Stromal cell of bone marrow (primary cell): ENCODE results near the gene CCDC154.

Source experiments
- DNase-seq: peaks from one replicate; pipeline ENCODE4 v3.0.0-alpha.2; 2012; ENCODE audit warnings: low read depth

The CCDC154 gene

DNA sequence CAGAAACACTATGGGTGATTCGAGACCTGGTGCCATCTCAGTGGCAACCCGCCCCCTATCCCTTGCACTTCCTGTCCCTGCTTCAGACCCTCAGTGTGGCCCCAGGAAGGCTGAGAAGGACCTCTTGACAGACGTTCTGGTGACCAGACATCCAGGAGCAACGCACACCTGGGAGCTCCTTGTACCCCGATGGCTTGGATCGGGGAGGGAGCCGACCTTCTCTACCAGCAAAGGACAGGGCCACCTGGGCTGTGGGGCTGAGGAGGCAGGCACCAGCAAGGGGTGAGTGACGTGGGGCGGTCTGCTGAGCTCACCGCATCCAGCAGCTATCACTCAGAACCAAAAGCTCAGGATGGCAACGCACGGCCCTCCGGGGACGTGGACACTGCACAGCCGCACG, 57.0 kb downstream of the CCDC154 start:
- no peak for DNase-seq

DNA sequence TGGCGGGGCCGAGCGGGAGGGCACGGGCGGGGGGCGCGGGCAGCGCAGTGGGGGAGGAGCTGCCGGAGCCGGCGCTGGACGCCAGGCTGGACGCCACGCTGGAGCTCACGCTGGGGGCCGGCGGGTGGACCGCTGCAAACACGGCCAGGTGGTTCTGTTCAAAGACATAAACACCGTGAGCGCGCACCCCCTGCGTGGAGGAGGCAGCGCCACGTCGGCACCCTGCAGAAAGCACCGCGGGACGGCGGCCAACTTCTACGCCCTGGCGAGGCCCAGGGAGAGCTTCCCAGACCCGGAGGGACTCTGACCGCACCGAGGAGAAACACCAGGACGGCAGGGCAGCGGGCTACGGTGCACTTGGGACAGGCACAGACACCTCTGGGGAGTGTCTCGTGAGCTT, 59.1 kb downstream of the CCDC154 start:
- DNase-seq = no peak
